Smooth muscle cell (in vitro differentiated cells): Measurements from ENCODE around the gene NKAIN4. TPM values are rescaled to one million over a fixed set of nuclear protein-coding genes. Genes with fewer than 3 reads are reported as not detected.

Source experiments
- DNase-seq: peaks from one replicate; lab custom pipeline; 2025; ENCODE audit not compliant: unreplicated experiment; lab: John Stamatoyannopoulos, UW
- H2AFZ ChIP-seq: fragments of 200-600 bp; sonication (generic); 2 replicates; pipeline ENCODE4 v1.6.0; 2016; ENCODE audit warnings: antibody characterized with exemption, low read depth, mild to moderate bottlenecking
- H3F3A ChIP-seq: fragments of 200-600 bp; sonication (generic); 2 replicates; pipeline ENCODE4 v1.6.0; 2017; ENCODE audit warnings: antibody characterized with exemption, low read depth
- H3K27ac ChIP-seq: fragments of 200-600 bp; sonication (generic); 2 replicates; pipeline ENCODE4 v1.5.1; 2016; ENCODE audit warnings: low read depth, mild to moderate bottlenecking
- H3K27me3 ChIP-seq: fragments of 200-600 bp; sonication (generic); 2 replicates; pipeline ENCODE4 v1.6.1; 2016; ENCODE audit warnings: low read depth, mild to moderate bottlenecking
- H3K36me3 ChIP-seq: fragments of 200-600 bp; sonication (generic); 2 replicates; pipeline ENCODE4 v1.5.1; 2016; ENCODE audit warnings: low read depth
- H3K4me1 ChIP-seq: fragments of 200-600 bp; sonication (generic); 2 replicates; pipeline ENCODE4 v1.5.1; 2016; ENCODE audit warnings: low read depth
- H3K4me2 ChIP-seq: fragments of 200-600 bp; sonication (generic); 2 replicates; pipeline ENCODE4 v1.6.0; 2016; ENCODE audit warnings: mild to moderate bottlenecking
- H3K4me3 ChIP-seq: fragments of 200-600 bp; sonication (generic); 2 replicates; pipeline ENCODE4 v1.5.1; 2016; ENCODE audit warnings: mild to moderate bottlenecking
- H3K79me2 ChIP-seq: fragments of 200-600 bp; sonication (generic); 2 replicates; pipeline ENCODE4 v1.6.0; 2016; ENCODE audit warnings: low read depth, mild to moderate bottlenecking
- H3K9ac ChIP-seq: fragments of 200-600 bp; sonication (generic); 2 replicates; pipeline ENCODE4 v1.6.0; 2016; ENCODE audit warnings: low read depth
- H3K9me3 ChIP-seq: fragments of 200-600 bp; sonication (generic); replicated peaks from 2 replicates; pipeline ENCODE4 v1.5.1; 2016; ENCODE audit warnings: low read depth
- H4K20me1 ChIP-seq: fragments of 200-600 bp; sonication (generic); 2 replicates; pipeline ENCODE4 v1.6.0; 2016; ENCODE audit warnings: low read depth
- WGBS: methylation state at CpG from one replicate; pipeline ENCODE4 v1.1.7; 2016; ENCODE audit warnings: low lambda C conversion rate; 5-methylcytosine and 5-hydroxymethylcytosine counted together
- polyA plus RNA-seq: library from polyadenylated mRNA; unstranded; fragments of >200 nt; fragmentation: Nextera tagmentation; extraction: Ambion mirVana; gene quantifications from 2 replicates; pipeline ENCODE4 v1.2.1, GENCODE V29; 2016
- total RNA-seq: library from RNA; depleted of rRNA; stranded (reverse); fragments of >200 nt; gene quantifications from 2 replicates; pipeline ENCODE4 v1.2.3, GENCODE V29; 2014
- TF ChIP-seq, protein P1 (sequence below): fragments of 200-600 bp; sonication (generic); IDR thresholded peaks from 2 replicates; pipeline ENCODE4 v1.5.1; 2017; ENCODE audit warnings: borderline replicate concordance, mild to moderate bottlenecking, antibody characterized with exemption; ENCODE audit not compliant: insufficient read depth, poor library complexity, severe bottlenecking

Gene NKAIN4
- total and polyA plus RNA-seq, 2 experiments from 2014 or later = 19.8 to 50.0 TPM

DNA sequence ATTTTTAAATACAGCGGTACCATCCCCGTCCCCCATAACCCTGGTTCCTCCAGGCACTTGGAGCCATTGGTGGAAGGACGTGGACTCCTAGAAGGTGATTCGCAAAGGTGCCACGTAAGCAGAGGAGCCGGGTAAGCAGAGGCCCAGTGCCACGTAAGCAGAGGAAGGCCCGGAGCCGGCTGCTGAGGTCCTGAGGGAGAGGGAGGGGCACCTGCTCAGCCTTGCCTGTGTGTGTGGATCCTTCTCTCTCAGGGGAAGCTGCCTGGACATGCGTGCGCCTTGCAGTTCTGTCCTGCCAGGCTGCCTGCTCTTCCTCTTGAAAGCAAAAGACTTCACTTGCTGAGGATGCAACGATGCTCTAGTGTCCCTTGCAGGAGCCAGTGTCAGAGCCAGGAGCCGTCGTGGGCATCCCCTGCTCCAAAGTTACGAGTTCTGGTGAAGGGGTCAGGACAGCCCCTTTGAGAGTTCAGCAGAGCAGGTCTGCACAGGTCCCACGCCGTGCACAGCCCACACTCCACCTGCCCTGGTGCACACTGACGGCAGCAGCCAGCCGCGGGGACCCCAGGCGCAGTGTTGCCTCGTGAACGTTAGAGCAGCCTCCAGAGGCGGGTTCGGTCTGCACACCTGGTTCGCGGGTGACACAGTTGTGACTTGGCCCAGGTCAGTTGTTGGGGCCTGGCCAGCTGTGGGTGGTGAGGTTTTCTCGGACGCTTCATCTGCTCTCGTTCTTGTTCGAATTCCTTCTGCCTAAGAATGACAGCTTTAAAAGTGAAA lies 1.9 kb upstream of the NKAIN4 start:
- Histone ChIP-seq H3K27me3 (peaks cover 29% of the 10 kb centered on the region), H3K4me2 (no peak overlapping the region), H3K4me3 (no peak overlapping the region), H3K27ac (peak overlapping the region; percentile 46), H3K9ac (no peak overlapping the region), H3K79me2 (no peaks in the 10 kb centered on the region), H3K36me3 (no peaks in the 10 kb centered on the region), H4K20me1 (no peaks in the 10 kb centered on the region), H2AFZ (no peak overlapping the region), H3F3A (no peaks in the 10 kb centered on the region), H3K9me3 (no peaks in the 10 kb centered on the region), H3K4me1 (peaks cover 26% of the 10 kb centered on the region)
- 67% methylated on average over 31 of the region's 31 CpGs for WGBS
- DNase-seq = no peak
- TF ChIP-seq, protein P1, sequence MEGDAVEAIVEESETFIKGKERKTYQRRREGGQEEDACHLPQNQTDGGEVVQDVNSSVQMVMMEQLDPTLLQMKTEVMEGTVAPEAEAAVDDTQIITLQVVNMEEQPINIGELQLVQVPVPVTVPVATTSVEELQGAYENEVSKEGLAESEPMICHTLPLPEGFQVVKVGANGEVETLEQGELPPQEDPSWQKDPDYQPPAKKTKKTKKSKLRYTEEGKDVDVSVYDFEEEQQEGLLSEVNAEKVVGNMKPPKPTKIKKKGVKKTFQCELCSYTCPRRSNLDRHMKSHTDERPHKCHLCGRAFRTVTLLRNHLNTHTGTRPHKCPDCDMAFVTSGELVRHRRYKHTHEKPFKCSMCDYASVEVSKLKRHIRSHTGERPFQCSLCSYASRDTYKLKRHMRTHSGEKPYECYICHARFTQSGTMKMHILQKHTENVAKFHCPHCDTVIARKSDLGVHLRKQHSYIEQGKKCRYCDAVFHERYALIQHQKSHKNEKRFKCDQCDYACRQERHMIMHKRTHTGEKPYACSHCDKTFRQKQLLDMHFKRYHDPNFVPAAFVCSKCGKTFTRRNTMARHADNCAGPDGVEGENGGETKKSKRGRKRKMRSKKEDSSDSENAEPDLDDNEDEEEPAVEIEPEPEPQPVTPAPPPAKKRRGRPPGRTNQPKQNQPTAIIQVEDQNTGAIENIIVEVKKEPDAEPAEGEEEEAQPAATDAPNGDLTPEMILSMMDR = no peak

DNA sequence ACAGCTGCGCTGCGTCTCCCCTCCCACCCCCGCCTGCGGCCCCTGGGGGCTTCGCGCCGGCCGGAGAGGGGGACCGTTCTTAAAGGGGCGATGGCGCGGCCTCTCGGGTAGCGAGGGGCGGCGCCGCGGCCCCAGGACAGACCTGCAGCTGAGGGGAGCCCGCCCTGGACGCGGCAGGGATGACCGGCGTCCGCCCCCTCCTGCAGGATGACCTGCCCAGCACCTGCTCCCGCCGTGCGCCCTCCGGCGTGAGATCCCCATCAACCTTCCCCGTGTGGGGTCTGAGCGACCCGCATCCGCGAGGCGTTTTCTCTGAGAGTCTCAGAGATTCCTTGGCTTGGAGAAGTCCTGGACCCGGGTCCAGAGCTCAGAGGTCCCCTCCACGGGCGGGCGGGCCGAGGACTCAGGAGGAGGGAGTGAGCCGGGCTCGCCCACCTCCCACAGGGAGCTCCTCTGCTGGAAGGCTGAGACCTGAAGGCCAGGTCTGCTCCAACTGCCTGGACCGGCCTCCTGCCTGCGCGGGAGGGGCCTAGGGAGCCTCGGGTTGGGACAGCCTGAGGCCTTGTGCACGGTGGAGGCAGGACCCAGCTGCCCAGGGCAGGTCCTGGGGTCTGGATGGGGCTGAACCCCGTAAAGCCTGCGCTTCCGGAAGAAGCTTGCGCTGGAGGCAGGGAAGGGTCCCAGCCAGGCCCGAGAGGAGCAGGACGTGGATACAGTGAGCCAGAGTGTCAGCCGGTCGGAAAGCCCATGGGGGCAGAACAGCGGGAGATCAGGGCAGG lies 532 bp upstream of the NKAIN4 start:
- Histone ChIP-seq H3K4me3 (peak overlapping the region; percentile 58), H3K9me3 (no peaks in the 10 kb centered on the region), H3K27me3 (peaks cover 29% of the 10 kb centered on the region), H3K36me3 (no peaks in the 10 kb centered on the region), H3K9ac (no peak overlapping the region), H3K27ac (no peak overlapping the region), H4K20me1 (no peaks in the 10 kb centered on the region), H3K4me1 (peaks cover 23% of the 10 kb centered on the region), H3F3A (no peaks in the 10 kb centered on the region), H3K79me2 (no peaks in the 10 kb centered on the region), H2AFZ (no peak overlapping the region), H3K4me2 (peak overlapping the region; percentile 94)
- TF ChIP-seq, protein P1 = no peak
- no peak for DNase-seq
- WGBS = 15% methylated on average over 38 of the region's 56 CpGs

DNA sequence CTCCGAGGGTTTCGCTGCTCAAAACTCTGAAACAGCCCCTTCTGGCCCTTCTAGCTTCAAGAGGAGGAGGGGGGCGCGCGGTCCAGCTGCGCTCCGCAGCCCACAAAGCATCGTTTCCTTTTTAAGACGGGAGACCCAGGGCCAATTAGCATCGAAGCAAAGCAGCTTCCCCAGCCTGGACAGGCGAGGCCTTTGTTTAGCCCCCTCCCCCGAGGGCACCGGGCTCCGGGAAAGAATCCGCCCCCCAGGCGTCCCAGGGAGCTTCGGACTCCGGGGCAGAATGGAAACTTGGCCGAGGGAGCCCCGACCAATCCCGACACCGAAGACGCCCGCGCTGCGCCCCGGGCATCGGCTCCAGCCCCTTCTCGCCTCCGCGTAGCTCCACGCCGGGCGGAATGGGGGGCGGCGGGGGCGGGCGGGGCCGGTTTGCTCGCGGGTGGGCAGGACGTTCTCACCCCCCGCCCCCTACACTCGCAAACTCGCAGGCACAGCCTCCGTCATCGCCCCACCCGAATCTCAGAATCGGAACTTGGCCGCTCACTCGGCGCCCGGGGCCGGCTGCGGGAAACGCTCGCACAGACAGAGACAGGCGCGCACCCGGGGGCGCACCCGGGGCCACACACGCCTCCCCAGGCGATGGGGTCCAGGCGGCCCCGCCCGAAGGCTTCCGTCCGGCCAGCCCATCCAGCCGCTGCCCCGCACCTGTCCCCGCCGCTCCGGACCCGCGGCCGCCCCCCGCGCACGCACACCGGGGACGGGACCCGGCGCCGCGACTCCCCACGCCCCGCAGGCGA lies 628 bp downstream of the NKAIN4 start:
- no peaks in the 10 kb centered on the region for H4K20me1 ChIP-seq
- no peak overlapping the region for H3K9ac ChIP-seq
- H3K4me3 ChIP-seq = peak overlapping the region; percentile 58
- TF ChIP-seq, protein P1 = no peak
- peaks cover 29% of the 10 kb centered on the region for H3K27me3 ChIP-seq
- H3K36me3 ChIP-seq = no peaks in the 10 kb centered on the region
- no peaks in the 10 kb centered on the region for H3F3A ChIP-seq
- no peaks in the 10 kb centered on the region for H3K9me3 ChIP-seq
- peak overlapping the region; percentile 74 for H2AFZ ChIP-seq
- no peak for DNase-seq
- no peak overlapping the region for H3K27ac ChIP-seq
- no peaks in the 10 kb centered on the region for H3K79me2 ChIP-seq
- H3K4me1 ChIP-seq = peaks cover 23% of the 10 kb centered on the region
- peak overlapping the region; percentile 94 for H3K4me2 ChIP-seq
- WGBS = 3% methylated on average over 51 of the region's 89 CpGs
